ENCODE results near the gene ZDHHC11B.
"Not testable (repeated sequence)": the region's sequence is repeated elsewhere in the genome, so short reads cannot be mapped to it uniquely, and the experiment has no call there.

GRCh38 chr5:686172-686523, 98.4 kb downstream of the ZDHHC11B start:
- not testable (repeated sequence) for TF ChIP-seq CTCF, POLR2A (IDR thresholded peaks at IDR 0.05)
